AG09319 (cell line): Measurements from ENCODE around the gene RWDD1.

ENCODE experiments used
- DNase-seq: peaks from one replicate; pipeline ENCODE4 v3.0.0-alpha.2; 2010; ENCODE audit warnings: low read depth; ENCODE audit errors: extremely low read depth
- CTCF ChIP-seq: IDR thresholded peaks from 2 replicates; pipeline ENCODE4 v1.5.1; 2011; ENCODE audit warnings: low read depth, mild to moderate bottlenecking, inconsistent platforms, low read length, moderate library complexity

The RWDD1 gene

GRCh38 chr6:116547358-116547757, 23.9 kb upstream of the RWDD1 start:
- no peak for TF ChIP-seq CTCF
- DNase-seq: no peak

- TF ChIP-seq CTCF: no peak
- DNase-seq: no peak
Observed at GRCh38 chr6:116550796-116551195, 20.5 kb upstream of the RWDD1 start.

- DNase-seq: no peak
- TF ChIP-seq CTCF: no peak
Observed at GRCh38 chr6:116553451-116553850, 17.9 kb upstream of the RWDD1 start, which contains the start of gene CALHM4. CALHM4 (plus strand) TSS chr6:116553751; CDS start chr6:116553794, 43 bp downstream.

GRCh38 chr6:116556065-116556464, 15.2 kb upstream of the RWDD1 start:
- no peak for TF ChIP-seq CTCF
- DNase-seq: no peak

GRCh38 chr6:116556814-116557415, 14.4 kb upstream of the RWDD1 start:
- TF ChIP-seq CTCF: no peak
- no peak for DNase-seq

GRCh38 chr6:116557893-116558292, 13.4 kb upstream of the RWDD1 start:
- DNase-seq: peak; percentile 78
- no peak for TF ChIP-seq CTCF

GRCh38 chr6:116560130-116560529, 11.2 kb upstream of the RWDD1 start:
- DNase-seq: no peak
- no peak for TF ChIP-seq CTCF
